ENCODE data around the gene SCAND1.

Gene SCAND1

GRCh38 chr20:35972462-35972861, 18.2 kb upstream of the SCAND1 start:
- H3K18ac ChIP-seq (ENCODE audit: low read depth in 1 of 2, low read length in 2 of 2) = no peak overlapping the region
- no peaks in the 10 kb centered on the region for H3K79me1 ChIP-seq (replicated peaks; ENCODE audit: low read length, poor library complexity, severe bottlenecking)
- no peak overlapping the region for H3K4me2 ChIP-seq (ENCODE audit: low read length, poor library complexity, severe bottlenecking)
- H3K4ac ChIP-seq (ENCODE audit: low read depth in 1 of 2, low read length in 2 of 2) = no peak overlapping the region
- H4K8ac ChIP-seq (ENCODE audit: low read length) = no peak overlapping the region
- H3K9me3 ChIP-seq (ENCODE audit: control insufficient read depth, low read length) = no peaks in the 10 kb centered on the region
- no peaks in the 10 kb centered on the region for H3K4me1 ChIP-seq (ENCODE audit: control insufficient read depth, insufficient read depth, low read depth, low read length)
- peaks cover 12 to 16% of the 10 kb centered on the region in 2 experiments for H3K27me3 ChIP-seq (ENCODE audit: control insufficient read depth in 1 of 2, insufficient read depth in 1 of 2, low read length in 2 of 2)
- no peak overlapping the region for H3K23ac ChIP-seq (ENCODE audit: low read length in 2 of 2)
- no peaks in the 10 kb centered on the region for H3K36me3 ChIP-seq (ENCODE audit: control insufficient read depth in 1 of 2, insufficient read depth in 2 of 2, low read depth in 1 of 2, low read length in 2 of 2)
- 91% methylated on average over 4 of the region's 4 CpGs for WGBS
- no peak overlapping the region for H2BK12ac ChIP-seq (ENCODE audit: low read length in 2 of 2)
- no peak overlapping the region for H3K4me3 ChIP-seq (ENCODE audit: insufficient read depth in 1 of 2, low read depth in 1 of 2, low read length in 2 of 2)
- H2AFZ ChIP-seq (ENCODE audit: low read depth, low read length) = no peak overlapping the region
- no peak overlapping the region for H4K91ac ChIP-seq (ENCODE audit: low read length)
- H2BK15ac ChIP-seq (ENCODE audit: low read depth, poor library complexity, severe bottlenecking) = no peak overlapping the region
- H2BK5ac ChIP-seq (ENCODE audit: low read depth, low read length, poor library complexity, severe bottlenecking) = no peak overlapping the region
- no peak overlapping the region for H3K27ac ChIP-seq (ENCODE audit: low read length, poor library complexity, severe bottlenecking)
- H3K14ac ChIP-seq (ENCODE audit: low read length in 2 of 2) = no peak overlapping the region
- no peak overlapping the region for H2BK120ac ChIP-seq (ENCODE audit: low read depth, low read length)
- H2AK5ac ChIP-seq (ENCODE audit: low read length, severe bottlenecking) = no peak overlapping the region
- DNase-seq = no peak
- H3K9ac ChIP-seq (ENCODE audit: low read length) = no peak overlapping the region

- Histone ChIP-seq H3K4me1 (ENCODE audit: control insufficient read depth, insufficient read depth, low read depth, low read length) (no peaks in the 10 kb centered on the region), H3K18ac (ENCODE audit: low read depth in 1 of 2, low read length in 2 of 2) (no peak overlapping the region), H3K4me3 (ENCODE audit: insufficient read depth in 1 of 2, low read depth in 1 of 2, low read length in 2 of 2) (no peak overlapping the region), H4K91ac (ENCODE audit: low read length) (no peak overlapping the region), H2AK5ac (ENCODE audit: low read length, severe bottlenecking) (no peak overlapping the region), H3K9me3 (ENCODE audit: control insufficient read depth, low read length) (no peaks in the 10 kb centered on the region), H2BK15ac (ENCODE audit: low read depth, poor library complexity, severe bottlenecking) (no peak overlapping the region), H3K23ac (ENCODE audit: low read length in 2 of 2) (no peak overlapping the region), H3K14ac (ENCODE audit: low read length in 2 of 2) (no peak overlapping the region), H3K36me3 (ENCODE audit: control insufficient read depth in 1 of 2, insufficient read depth in 2 of 2, low read depth in 1 of 2, low read length in 2 of 2) (no peaks in the 10 kb centered on the region), H2BK120ac (ENCODE audit: low read depth, low read length) (no peak overlapping the region), H2AFZ (ENCODE audit: low read depth, low read length) (no peak overlapping the region), H3K27me3 (ENCODE audit: control insufficient read depth in 1 of 2, insufficient read depth in 1 of 2, low read length in 2 of 2) (peaks cover 12 to 16% of the 10 kb centered on the region in 2 experiments), H3K4me2 (ENCODE audit: low read length, poor library complexity, severe bottlenecking) (no peak overlapping the region), H3K4ac (ENCODE audit: low read depth in 1 of 2, low read length in 2 of 2) (no peak overlapping the region), H3K27ac (ENCODE audit: low read length, poor library complexity, severe bottlenecking) (no peak overlapping the region), H4K8ac (ENCODE audit: low read length) (no peak overlapping the region), H2BK5ac (ENCODE audit: low read depth, low read length, poor library complexity, severe bottlenecking) (no peak overlapping the region), H3K79me1 (replicated peaks; ENCODE audit: low read length, poor library complexity, severe bottlenecking) (no peaks in the 10 kb centered on the region), H3K9ac (ENCODE audit: low read length) (no peak overlapping the region), H2BK12ac (ENCODE audit: low read length in 2 of 2) (no peak overlapping the region)
- 64% methylated on average over 1 of the region's 2 CpGs for WGBS
- no peak for DNase-seq
Measured at GRCh38 chr20:35971981-35972380, 17.7 kb upstream of the SCAND1 start.

GRCh38 chr20:35968930-35969329, 14.6 kb upstream of the SCAND1 start:
- H3K27ac ChIP-seq (ENCODE audit: low read length, poor library complexity, severe bottlenecking) = no peak overlapping the region
- WGBS = no CpG with 5 or more reads among the region's 1 CpG
- H3K36me3 ChIP-seq (ENCODE audit: control insufficient read depth in 1 of 2, insufficient read depth in 2 of 2, low read depth in 1 of 2, low read length in 2 of 2) = no peaks in the 10 kb centered on the region

GRCh38 chr20:35967979-35968640, 13.8 kb upstream of the SCAND1 start, which contains the start of gene CNBD2:
TSS of gene CNBD2 (plus strand) at chr20:35968590. CDS start at chr20:35968763, 173 bp downstream.
- H3K4me1 ChIP-seq (ENCODE audit: control insufficient read depth, insufficient read depth, low read depth, low read length) = no peaks in the 10 kb centered on the region
- H3K9me3 ChIP-seq (ENCODE audit: control insufficient read depth, low read length) = no peaks in the 10 kb centered on the region
- 100% methylated on average over 2 of the region's 3 CpGs for WGBS
- no peak within 1 kb of the TSS for H2BK12ac ChIP-seq (ENCODE audit: low read length in 2 of 2)
- no peak within 1 kb of the TSS for H3K14ac ChIP-seq (ENCODE audit: low read length in 2 of 2)
- H3K18ac ChIP-seq (ENCODE audit: low read depth in 1 of 2, low read length in 2 of 2) = no peak within 1 kb of the TSS
- no peak within 1 kb of the TSS for H2BK15ac ChIP-seq (ENCODE audit: low read depth, poor library complexity, severe bottlenecking)
- no peak within 1 kb of the TSS for H3K23ac ChIP-seq (ENCODE audit: low read length in 2 of 2)
- no peak within 1 kb of the TSS for H3K4ac ChIP-seq (ENCODE audit: low read depth in 1 of 2, low read length in 2 of 2)
- DNase-seq = no peak
- no peak within 1 kb of the TSS for H3K9ac ChIP-seq (ENCODE audit: low read length)
- no peak within 1 kb of the TSS for H4K8ac ChIP-seq (ENCODE audit: low read length)
- no peak within 1 kb of the TSS for H2BK120ac ChIP-seq (ENCODE audit: low read depth, low read length)
- no peaks in the 10 kb centered on the region for H3K36me3 ChIP-seq (ENCODE audit: control insufficient read depth in 1 of 2, insufficient read depth in 2 of 2, low read depth in 1 of 2, low read length in 2 of 2)
- no peak within 1 kb of the TSS for H2AK5ac ChIP-seq (ENCODE audit: low read length, severe bottlenecking)
- no peak within 1 kb of the TSS for H2BK5ac ChIP-seq (ENCODE audit: low read depth, low read length, poor library complexity, severe bottlenecking)
- H3K27me3 ChIP-seq (ENCODE audit: control insufficient read depth in 1 of 2, insufficient read depth in 1 of 2, low read length in 2 of 2) = peaks cover 11 to 12% of the 10 kb centered on the region in 2 experiments
- no peaks in the 10 kb centered on the region for H3K79me1 ChIP-seq (replicated peaks; ENCODE audit: low read length, poor library complexity, severe bottlenecking)
- H2AFZ ChIP-seq (ENCODE audit: low read depth, low read length) = no peak within 1 kb of the TSS
- H3K27ac ChIP-seq (ENCODE audit: low read length, poor library complexity, severe bottlenecking) = no peak within 1 kb of the TSS
- no peak within 1 kb of the TSS for H3K4me3 ChIP-seq (ENCODE audit: insufficient read depth in 1 of 2, low read depth in 1 of 2, low read length in 2 of 2)
- no peak within 1 kb of the TSS for H3K4me2 ChIP-seq (ENCODE audit: low read length, poor library complexity, severe bottlenecking)
- no peak within 1 kb of the TSS for H4K91ac ChIP-seq (ENCODE audit: low read length)

More at GRCh38 chr20:35968930-35969329, 14.6 kb upstream of the SCAND1 start:
- no peak for DNase-seq
- no peak overlapping the region for H3K4me3 ChIP-seq (ENCODE audit: insufficient read depth in 1 of 2, low read depth in 1 of 2, low read length in 2 of 2)
- no peak overlapping the region for H2AFZ ChIP-seq (ENCODE audit: low read depth, low read length)
- peaks cover 11 to 12% of the 10 kb centered on the region in 2 experiments for H3K27me3 ChIP-seq (ENCODE audit: control insufficient read depth in 1 of 2, insufficient read depth in 1 of 2, low read length in 2 of 2)
- no peak overlapping the region for H3K4me2 ChIP-seq (ENCODE audit: low read length, poor library complexity, severe bottlenecking)
- H3K79me1 ChIP-seq (replicated peaks; ENCODE audit: low read length, poor library complexity, severe bottlenecking) = no peaks in the 10 kb centered on the region
- no peaks in the 10 kb centered on the region for H3K9me3 ChIP-seq (ENCODE audit: control insufficient read depth, low read length)
- H2BK5ac ChIP-seq (ENCODE audit: low read depth, low read length, poor library complexity, severe bottlenecking) = no peak overlapping the region
- H3K9ac ChIP-seq (ENCODE audit: low read length) = no peak overlapping the region
- H4K91ac ChIP-seq (ENCODE audit: low read length) = no peak overlapping the region
- no peak overlapping the region for H3K14ac ChIP-seq (ENCODE audit: low read length in 2 of 2)
- no peak overlapping the region for H4K8ac ChIP-seq (ENCODE audit: low read length)
- no peak overlapping the region for H3K4ac ChIP-seq (ENCODE audit: low read depth in 1 of 2, low read length in 2 of 2)
- no peak overlapping the region for H2BK120ac ChIP-seq (ENCODE audit: low read depth, low read length)
- H2AK5ac ChIP-seq (ENCODE audit: low read length, severe bottlenecking) = no peak overlapping the region
- H3K23ac ChIP-seq (ENCODE audit: low read length in 2 of 2) = no peak overlapping the region
- H3K18ac ChIP-seq (ENCODE audit: low read depth in 1 of 2, low read length in 2 of 2) = no peak overlapping the region
- H3K4me1 ChIP-seq (ENCODE audit: control insufficient read depth, insufficient read depth, low read depth, low read length) = no peaks in the 10 kb centered on the region
- H2BK15ac ChIP-seq (ENCODE audit: low read depth, poor library complexity, severe bottlenecking) = no peak overlapping the region
- no peak overlapping the region for H2BK12ac ChIP-seq (ENCODE audit: low read length in 2 of 2)

All from mesenchymal stem cell (in vitro differentiated cells and primary cell).